ENCODE data around the gene FAM47E. TPM values are rescaled to one million over a fixed set of nuclear protein-coding genes. Genes with fewer than 3 reads are reported as not detected.
A peak's percentile ranks its signal among the peaks of the same experiment; 100 is the strongest.
"Not testable (repeated sequence)": the region's sequence is repeated elsewhere in the genome, so short reads cannot be mapped to it uniquely, and the experiment has no call there.

FAM47E gene
- polyA plus RNA-seq, 2 donors = 0.47 to 0.71 TPM

GRCh38 chr4:76283900-76284299 is 32.4 kb downstream of the FAM47E start:
- Histone ChIP-seq H3K27ac (ENCODE audit: low read depth in 2 of 2, low read length in 1 of 2) (no peak overlapping the region), H3K27me3 (ENCODE audit: control insufficient read depth in 1 of 2, insufficient read depth in 2 of 2, low read length in 2 of 2) (no peaks in the 10 kb centered on the region), H3K4me3 (ENCODE audit: low read depth in 1 of 2, low read length in 2 of 2) (no peak overlapping the region), H3K4me1 (ENCODE audit: control insufficient read depth in 2 of 2, insufficient read depth in 2 of 2, low read length in 1 of 2) (no peaks in the 10 kb centered on the region), H3K36me3 (ENCODE audit: control insufficient read depth in 2 of 2, insufficient read depth in 2 of 2, low read length in 1 of 2) (no peaks in the 10 kb centered on the region), H3K9me3 (ENCODE audit: control insufficient read depth in 2 of 2, insufficient read depth in 1 of 2, low read depth in 1 of 2, low read length in 1 of 2) (no peaks in the 10 kb centered on the region)
- WGBS, 2 donors = 75 to 76% methylated on average over 4 of the region's 4 CpGs

GRCh38 chr4:76287811-76288210 is 36.3 kb downstream of the FAM47E start:
- WGBS, 2 donors = 83 to 85% methylated on average over 3 of the region's 3 CpGs

GRCh38 chr4:76292730-76293129 is 41.2 kb downstream of the FAM47E start:
- H3K9me3 ChIP-seq (ENCODE audit: control insufficient read depth in 2 of 2, insufficient read depth in 1 of 2, low read depth in 1 of 2, low read length in 1 of 2) = no peaks in the 10 kb centered on the region
- 77 to 79% methylated on average over 3 of the region's 3 CpGs for WGBS, 2 donors
- H3K27me3 ChIP-seq (ENCODE audit: control insufficient read depth in 1 of 2, insufficient read depth in 2 of 2, low read length in 2 of 2) = no peaks in the 10 kb centered on the region
- no peak overlapping the region for H3K4me3 ChIP-seq (ENCODE audit: low read depth in 1 of 2, low read length in 2 of 2)
- H3K4me1 ChIP-seq (ENCODE audit: control insufficient read depth in 2 of 2, insufficient read depth in 2 of 2, low read length in 1 of 2) = no peaks in the 10 kb centered on the region
- no peak overlapping the region for H3K27ac ChIP-seq (ENCODE audit: low read depth in 2 of 2, low read length in 1 of 2)
- no peaks in the 10 kb centered on the region for H3K36me3 ChIP-seq (ENCODE audit: control insufficient read depth in 2 of 2, insufficient read depth in 2 of 2, low read length in 1 of 2)

More at GRCh38 chr4:76287811-76288210, 36.3 kb downstream of the FAM47E start:
- not testable (repeated sequence) for H3K4me3 ChIP-seq (ENCODE audit: low read depth in 1 of 2, low read length in 2 of 2); H3K36me3 ChIP-seq (ENCODE audit: control insufficient read depth in 2 of 2, insufficient read depth in 2 of 2, low read length in 1 of 2); H3K4me1 ChIP-seq (ENCODE audit: control insufficient read depth in 2 of 2, insufficient read depth in 2 of 2, low read length in 1 of 2); H3K27me3 ChIP-seq (ENCODE audit: control insufficient read depth in 1 of 2, insufficient read depth in 2 of 2, low read length in 2 of 2); H3K27ac ChIP-seq (ENCODE audit: low read depth in 2 of 2, low read length in 1 of 2); H3K9me3 ChIP-seq (ENCODE audit: control insufficient read depth in 2 of 2, insufficient read depth in 1 of 2, low read depth in 1 of 2, low read length in 1 of 2)

GRCh38 chr4:76293772-76294171 is 42.3 kb downstream of the FAM47E start:
- no peaks in the 10 kb centered on the region for H3K27me3 ChIP-seq (ENCODE audit: control insufficient read depth in 1 of 2, insufficient read depth in 2 of 2, low read length in 2 of 2)
- H3K36me3 ChIP-seq (ENCODE audit: control insufficient read depth in 2 of 2, insufficient read depth in 2 of 2, low read length in 1 of 2) = no peaks in the 10 kb centered on the region
- H3K9me3 ChIP-seq (ENCODE audit: control insufficient read depth in 2 of 2, insufficient read depth in 1 of 2, low read depth in 1 of 2, low read length in 1 of 2) = no peaks in the 10 kb centered on the region
- H3K27ac ChIP-seq (ENCODE audit: low read depth in 2 of 2, low read length in 1 of 2) = no peak overlapping the region
- H3K4me1 ChIP-seq (ENCODE audit: control insufficient read depth in 2 of 2, insufficient read depth in 2 of 2, low read length in 1 of 2) = no peaks in the 10 kb centered on the region
- 48 to 65% methylated on average over 2 of the region's 2 CpGs for WGBS, 2 donors
- H3K4me3 ChIP-seq (ENCODE audit: low read depth in 1 of 2, low read length in 2 of 2) = no peak overlapping the region

- H3K4me1 ChIP-seq (ENCODE audit: control insufficient read depth in 2 of 2, insufficient read depth in 2 of 2, low read length in 1 of 2) = no peaks in the 10 kb centered on the region
- H3K27me3 ChIP-seq (ENCODE audit: control insufficient read depth in 1 of 2, insufficient read depth in 2 of 2, low read length in 2 of 2) = no peaks in the 10 kb centered on the region
- H3K36me3 ChIP-seq (ENCODE audit: control insufficient read depth in 2 of 2, insufficient read depth in 2 of 2, low read length in 1 of 2) = no peaks in the 10 kb centered on the region
- H3K9me3 ChIP-seq (ENCODE audit: control insufficient read depth in 2 of 2, insufficient read depth in 1 of 2, low read depth in 1 of 2, low read length in 1 of 2) = no peaks in the 10 kb centered on the region
- 77 to 87% methylated on average over 3 of the region's 3 CpGs for WGBS, 2 donors
- H3K27ac ChIP-seq (ENCODE audit: low read depth in 2 of 2, low read length in 1 of 2) = no peak overlapping the region
- H3K4me3 ChIP-seq (ENCODE audit: low read depth in 1 of 2, low read length in 2 of 2) = no peak overlapping the region
These were observed 44.8 kb downstream of the FAM47E start for GRCh38 chr4:76296286-76296820.

GRCh38 chr4:76298227-76298626 is 46.7 kb downstream of the FAM47E start:
- Histone ChIP-seq H3K4me1 (ENCODE audit: control insufficient read depth in 2 of 2, insufficient read depth in 2 of 2, low read length in 1 of 2) (no peaks in the 10 kb centered on the region), H3K27ac (ENCODE audit: low read depth in 2 of 2, low read length in 1 of 2) (no peak overlapping the region), H3K27me3 (ENCODE audit: control insufficient read depth in 1 of 2, insufficient read depth in 2 of 2, low read length in 2 of 2) (no peaks in the 10 kb centered on the region), H3K4me3 (ENCODE audit: low read depth in 1 of 2, low read length in 2 of 2) (no peak overlapping the region), H3K9me3 (ENCODE audit: control insufficient read depth in 2 of 2, insufficient read depth in 1 of 2, low read depth in 1 of 2, low read length in 1 of 2) (no peaks in the 10 kb centered on the region), H3K36me3 (ENCODE audit: control insufficient read depth in 2 of 2, insufficient read depth in 2 of 2, low read length in 1 of 2) (no peaks in the 10 kb centered on the region)

- Histone ChIP-seq H3K36me3 (ENCODE audit: control insufficient read depth in 2 of 2, insufficient read depth in 2 of 2, low read length in 1 of 2) (no peaks in the 10 kb centered on the region), H3K4me3 (ENCODE audit: low read depth in 1 of 2, low read length in 2 of 2) (no peak overlapping the region), H3K27me3 (ENCODE audit: control insufficient read depth in 1 of 2, insufficient read depth in 2 of 2, low read length in 2 of 2) (no peaks in the 10 kb centered on the region), H3K9me3 (ENCODE audit: control insufficient read depth in 2 of 2, insufficient read depth in 1 of 2, low read depth in 1 of 2, low read length in 1 of 2) (no peaks in the 10 kb centered on the region), H3K4me1 (ENCODE audit: control insufficient read depth in 2 of 2, insufficient read depth in 2 of 2, low read length in 1 of 2) (no peaks in the 10 kb centered on the region), H3K27ac (ENCODE audit: low read depth in 2 of 2, low read length in 1 of 2) (no peak overlapping the region)
- WGBS, 2 donors = 73 to 78% methylated on average over 2 to 4 of the region's 4 CpGs
These were observed 48.5 kb downstream of the FAM47E start for GRCh38 chr4:76300012-76300411.

GRCh38 chr4:76301068-76301774 is 49.7 kb downstream of the FAM47E start:
- H3K4me3 ChIP-seq (ENCODE audit: low read depth in 1 of 2, low read length in 2 of 2) = no peak overlapping the region
- H3K9me3 ChIP-seq (ENCODE audit: control insufficient read depth in 2 of 2, insufficient read depth in 1 of 2, low read depth in 1 of 2, low read length in 1 of 2) = no peaks in the 10 kb centered on the region
- no peaks in the 10 kb centered on the region for H3K27me3 ChIP-seq (ENCODE audit: control insufficient read depth in 1 of 2, insufficient read depth in 2 of 2, low read length in 2 of 2)
- H3K4me1 ChIP-seq (ENCODE audit: control insufficient read depth in 2 of 2, insufficient read depth in 2 of 2, low read length in 1 of 2) = peaks cover 0 to 3% of the 10 kb centered on the region in 2 donors
- WGBS, 2 donors = 90 to 97% methylated on average over 4 of the region's 4 CpGs
- H3K27ac ChIP-seq (ENCODE audit: low read depth in 2 of 2, low read length in 1 of 2) = peak overlapping the region in 1 of 2 donors; percentile 19
- H3K36me3 ChIP-seq (ENCODE audit: control insufficient read depth in 2 of 2, insufficient read depth in 2 of 2, low read length in 1 of 2) = no peaks in the 10 kb centered on the region

- Histone ChIP-seq H3K36me3 (ENCODE audit: control insufficient read depth in 2 of 2, insufficient read depth in 2 of 2, low read length in 1 of 2) (no peaks in the 10 kb centered on the region), H3K9me3 (ENCODE audit: control insufficient read depth in 2 of 2, insufficient read depth in 1 of 2, low read depth in 1 of 2, low read length in 1 of 2) (no peaks in the 10 kb centered on the region), H3K4me3 (ENCODE audit: low read depth in 1 of 2, low read length in 2 of 2) (no peak overlapping the region), H3K27ac (ENCODE audit: low read depth in 2 of 2, low read length in 1 of 2) (peak overlapping the region in 1 of 2 donors; percentile 19), H3K27me3 (ENCODE audit: control insufficient read depth in 1 of 2, insufficient read depth in 2 of 2, low read length in 2 of 2) (no peaks in the 10 kb centered on the region), H3K4me1 (ENCODE audit: control insufficient read depth in 2 of 2, insufficient read depth in 2 of 2, low read length in 1 of 2) (peaks cover 0 to 3% of the 10 kb centered on the region in 2 donors)
- WGBS, 2 donors = 53 to 82% methylated on average over 1 of the region's 1 CpG
These were observed 50.2 kb downstream of the FAM47E start for GRCh38 chr4:76301775-76302162.

- no peaks in the 10 kb centered on the region for H3K36me3 ChIP-seq (ENCODE audit: control insufficient read depth in 2 of 2, insufficient read depth in 2 of 2, low read length in 1 of 2)
- H3K27ac ChIP-seq (ENCODE audit: low read depth in 2 of 2, low read length in 1 of 2) = no peak overlapping the region
- H3K4me1 ChIP-seq (ENCODE audit: control insufficient read depth in 2 of 2, insufficient read depth in 2 of 2, low read length in 1 of 2) = peaks cover 0 to 3% of the 10 kb centered on the region in 2 donors
- no peaks in the 10 kb centered on the region for H3K27me3 ChIP-seq (ENCODE audit: control insufficient read depth in 1 of 2, insufficient read depth in 2 of 2, low read length in 2 of 2)
- no peaks in the 10 kb centered on the region for H3K9me3 ChIP-seq (ENCODE audit: control insufficient read depth in 2 of 2, insufficient read depth in 1 of 2, low read depth in 1 of 2, low read length in 1 of 2)
- 81 to 90% methylated on average over 3 of the region's 3 CpGs for WGBS, 2 donors
- no peak overlapping the region for H3K4me3 ChIP-seq (ENCODE audit: low read depth in 1 of 2, low read length in 2 of 2)
These were observed 51.4 kb downstream of the FAM47E start for GRCh38 chr4:76302826-76303438.

All from esophagus (tissue), 2 donors.